D721Med (cell line): ENCODE measurements around the gene LSM14A.

ENCODE experiments used
- DNase-seq: peaks from one replicate; pipeline ENCODE4 v3.0.0; 2011; ENCODE audit warnings: low spot score; ENCODE audit not compliant: insufficient read length
- FAIRE-seq: peaks from 2 replicates; lab custom pipeline; 2011; peaks lifted over from hg19 to GRCh38; lab: Jason Lieb, UNC
- TF ChIP-seq, protein P1 (sequence below): IDR thresholded peaks from 2 replicates; pipeline ENCODE4 v1.5.1; 2012; ENCODE audit warnings: mild to moderate bottlenecking, control low read depth; ENCODE audit not compliant: insufficient read depth; ENCODE audit errors: missing control alignments

LSM14A gene

GRCh38 chr19:34179066-34179465 is 6.8 kb downstream of the LSM14A start:
- TF ChIP-seq, protein P1, sequence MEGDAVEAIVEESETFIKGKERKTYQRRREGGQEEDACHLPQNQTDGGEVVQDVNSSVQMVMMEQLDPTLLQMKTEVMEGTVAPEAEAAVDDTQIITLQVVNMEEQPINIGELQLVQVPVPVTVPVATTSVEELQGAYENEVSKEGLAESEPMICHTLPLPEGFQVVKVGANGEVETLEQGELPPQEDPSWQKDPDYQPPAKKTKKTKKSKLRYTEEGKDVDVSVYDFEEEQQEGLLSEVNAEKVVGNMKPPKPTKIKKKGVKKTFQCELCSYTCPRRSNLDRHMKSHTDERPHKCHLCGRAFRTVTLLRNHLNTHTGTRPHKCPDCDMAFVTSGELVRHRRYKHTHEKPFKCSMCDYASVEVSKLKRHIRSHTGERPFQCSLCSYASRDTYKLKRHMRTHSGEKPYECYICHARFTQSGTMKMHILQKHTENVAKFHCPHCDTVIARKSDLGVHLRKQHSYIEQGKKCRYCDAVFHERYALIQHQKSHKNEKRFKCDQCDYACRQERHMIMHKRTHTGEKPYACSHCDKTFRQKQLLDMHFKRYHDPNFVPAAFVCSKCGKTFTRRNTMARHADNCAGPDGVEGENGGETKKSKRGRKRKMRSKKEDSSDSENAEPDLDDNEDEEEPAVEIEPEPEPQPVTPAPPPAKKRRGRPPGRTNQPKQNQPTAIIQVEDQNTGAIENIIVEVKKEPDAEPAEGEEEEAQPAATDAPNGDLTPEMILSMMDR = no peak
- DNase-seq (no peak), FAIRE-seq (no peak)

DNA sequence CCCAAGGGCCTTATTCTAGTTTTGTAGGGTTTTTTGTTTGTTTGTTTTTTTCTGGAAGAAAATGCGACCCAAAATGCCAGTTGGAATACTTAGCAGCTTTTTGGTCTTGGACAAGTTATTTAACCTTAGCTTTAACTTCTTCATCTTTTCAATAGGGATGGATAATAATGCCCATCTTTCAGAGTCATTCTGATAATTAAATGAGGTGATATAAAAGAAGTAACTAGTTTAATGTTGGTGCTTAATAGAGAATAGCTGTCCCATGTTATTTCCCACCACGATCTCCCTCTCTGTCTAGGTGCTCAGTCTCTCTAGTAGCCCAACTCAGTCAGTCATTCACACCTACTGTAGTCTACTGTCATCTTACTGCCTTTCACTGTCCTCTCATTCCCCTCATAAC is 8.0 kb downstream of the LSM14A start:
- FAIRE-seq (no peak), DNase-seq (no peak)
- TF ChIP-seq, protein P1 = no peak

- FAIRE-seq = no peak
- TF ChIP-seq, protein P1 = no peak
Measured at GRCh38 chr19:34180709-34181108, 8.4 kb downstream of the LSM14A start.

GRCh38 chr19:34181111-34181864 is 9.0 kb downstream of the LSM14A start:
- DNase-seq (no peak), FAIRE-seq (no peak)

More at GRCh38 chr19:34180709-34181108, 8.4 kb downstream of the LSM14A start:
- DNase-seq = no peak

GRCh38 chr19:34182125-34182524 is 9.8 kb downstream of the LSM14A start:
- TF ChIP-seq, protein P1 = no peak
- FAIRE-seq (no peak), DNase-seq (no peak)

More at GRCh38 chr19:34181111-34181864, 9.0 kb downstream of the LSM14A start:
- TF ChIP-seq, protein P1 = no peak

GRCh38 chr19:34184880-34185491 is 12.7 kb downstream of the LSM14A start:
- DNase-seq (no peak), FAIRE-seq (no peak)
- TF ChIP-seq, protein P1 = no peak

DNA sequence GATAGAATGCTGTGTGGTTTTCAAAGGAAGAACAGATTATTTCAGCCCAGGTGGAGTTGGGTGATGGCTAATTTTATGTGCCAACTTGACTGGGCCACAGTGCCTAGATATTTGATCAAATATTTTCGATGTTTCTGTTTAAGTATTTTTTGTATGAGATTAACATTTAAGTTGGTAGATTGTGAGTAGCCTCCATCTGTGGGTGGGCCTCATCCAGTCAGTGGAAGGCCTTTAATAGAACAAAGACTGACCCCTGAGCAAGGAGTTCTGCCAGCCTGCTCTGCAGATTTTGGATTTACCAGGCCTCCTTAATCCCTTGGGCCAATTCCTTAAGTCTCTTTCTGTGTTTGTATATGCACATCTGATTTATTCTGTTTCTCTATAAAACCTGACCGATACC is 13.9 kb downstream of the LSM14A start:
- TF ChIP-seq, protein P1 = no peak
- FAIRE-seq = no peak
- DNase-seq = no peak
